Gastrocnemius medialis (tissue), 4 donors: ENCODE data around the gene BSCL2. TPM values are rescaled to one million over a fixed set of nuclear protein-coding genes. Genes with fewer than 3 reads are reported as not detected.
A peak's percentile ranks its signal among the peaks of the same experiment; 100 is the strongest.

ENCODE experiments used
- ATAC-seq, 2 donors: fragments of 150-250 bp; one replicate each; pipeline ENCODE4 v1.9.1; 2016
- DNase-seq, 2 donors: peaks; one replicate each; pipeline ENCODE4 v3.0.0-alpha.2; 2019
- H3K27ac ChIP-seq, 4 donors: fragments of 200-600 bp; sonication (generic); 1 replicate in 1 of 4; 2 replicates in 3 of 4; pipeline ENCODE4 v1.5.1; 2016 to 2018; ENCODE audit warnings: mild to moderate bottlenecking in 2 of 4, moderate library complexity in 1 of 4
- H3K27me3 ChIP-seq, 3 donors: fragments of 200-600 bp; sonication (generic) in 2 of 3; 1 replicate in 1 of 3; 2 replicates in 2 of 3; pipeline versions ENCODE4 v1.5.1 to v1.6.0; 2016 to 2019; ENCODE audit warnings: mild to moderate bottlenecking in 1 of 3, moderate library complexity in 1 of 3
- H3K36me3 ChIP-seq, 2 donors: fragments of 200-600 bp; sonication (generic) in 1 of 2; one replicate each; pipeline ENCODE4 v1.5.1; 2017 to 2018
- H3K4me1 ChIP-seq, 2 donors: fragments of 200-600 bp; sonication (generic) in 1 of 2; one replicate each; pipeline ENCODE4 v1.5.1; 2016 to 2017; ENCODE audit warnings: mild to moderate bottlenecking in 2 of 2
- H3K4me3 ChIP-seq, 4 donors: fragments of 200-600 bp; sonication (generic) in 3 of 4; 1 replicate in 1 of 4; 2 replicates in 3 of 4; pipeline ENCODE4 v1.5.1; 2016 to 2019; ENCODE audit warnings: mild to moderate bottlenecking in 2 of 4
- H3K9me3 ChIP-seq, 3 donors: fragments of 200-600 bp; sonication (generic) in 2 of 3; 1 replicate in 1 of 3; 2 replicates in 2 of 3; pipeline ENCODE4 v1.5.1; 2016 to 2019
- CTCF ChIP-seq, 5 experiments: fragments of 450-650 bp in 3 of 5; fragments of 200-600 bp in 2 of 5; sonication (generic) in 2 of 5; IDR thresholded peaks in 4 of 5; conservative IDR thresholded peaks in 1 of 5; 1 replicate in 4 of 5; 2 replicates in 1 of 5; pipeline ENCODE4 v1.5.1; 2016 to 2019; ENCODE audit warnings: antibody characterized with exemption in 5 of 5, mild to moderate bottlenecking in 3 of 5, moderate library complexity in 3 of 5
- POLR2A ChIP-seq, 2 donors: fragments of 450-650 bp; IDR thresholded peaks; one replicate each; pipeline ENCODE4 v1.6.1; 2017; ENCODE audit warnings: antibody characterized with exemption in 2 of 2, mild to moderate bottlenecking in 2 of 2, moderate library complexity in 2 of 2
- in situ Hi-C, 4 donors: fragments of 200-750 bp; cut with MboI; loops; one replicate each; pipeline versions ENCODE4 v1.15.0 to v1.8.0; 2017; ENCODE audit warnings: low sequenced_read_pairs in 4 of 4
- intact Hi-C: fragments of 100-400 bp; cut with DNase I; formaldehyde crosslinking; loops from one replicate; pipeline ENCODE4 v1.15.1; 2023; ENCODE audit warnings: low total_unique reads
- total RNA-seq, 4 donors: library from RNA; depleted of rRNA; stranded (reverse); fragments of >200 nt; gene quantifications; one replicate each; pipeline versions ENCODE4 v1.1.0 to v1.2.3, GENCODE V29; 2016

The BSCL2 gene
- total RNA-seq, 4 donors from 2014 or later: 33.4 to 114 (median 55.6) TPM

GRCh38 chr11:62719302-62719978 lies 12.2 kb upstream of the BSCL2 start:
- no peak for TF ChIP-seq CTCF (IDR thresholded peaks at IDR 0.05 in 4 of 5, conservative IDR thresholded peaks at IDR 0.05 in 1 of 5)
- no peak for TF ChIP-seq POLR2A (IDR thresholded peaks at IDR 0.05)
- in situ Hi-C loops (loop anchor here in 1 of 4 donors (25.0 kb wide), 1 partner anchor 107 kb away; the partner anchor contains the start of genes B3GAT3, EML3, MTA2 and ROM1), intact Hi-C loops (no loop called here)
- H3K36me3 ChIP-seq: peaks cover 8 to 96% of the 10 kb centered on the region in 2 donors
- H3K27me3 ChIP-seq: no peaks in the 10 kb centered on the region
- no peak for DNase-seq
- H3K4me1 ChIP-seq: peaks cover 11 to 15% of the 10 kb centered on the region in 2 donors
- no peak overlapping the region for H3K4me3 ChIP-seq
- H3K27ac ChIP-seq: peak overlapping the region in 1 of 4 donors; percentile 28
- no peaks in the 10 kb centered on the region for H3K9me3 ChIP-seq
- ATAC-seq: no peak

DNA sequence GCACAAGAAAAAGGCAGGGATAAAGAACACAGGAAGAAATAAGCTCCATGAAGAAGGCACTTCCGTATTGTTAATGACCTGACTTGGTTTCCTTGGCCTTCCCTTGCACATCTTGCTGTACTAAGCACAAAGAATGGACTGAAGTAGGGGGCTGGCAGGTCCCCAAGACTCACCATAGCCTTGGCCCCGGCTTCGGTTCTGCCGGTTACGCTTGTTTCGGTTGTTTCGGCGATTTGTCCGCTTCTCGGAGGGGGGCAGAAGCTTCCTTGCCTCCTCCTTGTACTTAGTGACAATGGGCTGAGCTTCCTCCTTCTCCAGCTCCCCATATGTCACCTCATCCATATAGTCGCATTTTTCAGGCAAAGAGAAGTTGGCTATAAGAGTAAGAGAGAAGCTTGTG lies 9.6 kb upstream of the BSCL2 start:
- Histone ChIP-seq H3K27ac (peak overlapping the region in 2 of 4 donors; percentile 4 to 41), H3K9me3 (no peaks in the 10 kb centered on the region), H3K4me3 (no peak overlapping the region), H3K27me3 (no peaks in the 10 kb centered on the region), H3K4me1 (peaks cover 0 to 15% of the 10 kb centered on the region in 2 donors), H3K36me3 (peaks cover 8 to 87% of the 10 kb centered on the region in 2 donors)
- DNase-seq (no peak), ATAC-seq (no peak)
- intact Hi-C loops: no loop called here
- in situ Hi-C loops: loop anchor here in 1 of 4 donors (25.0 kb wide), 1 partner anchor 105 kb away; the partner anchor contains the start of genes B3GAT3, EML3, MTA2 and ROM1
- TF ChIP-seq POLR2A (IDR thresholded peaks at IDR 0.05) (no peak), CTCF (IDR thresholded peaks at IDR 0.05 in 4 of 5, conservative IDR thresholded peaks at IDR 0.05 in 1 of 5) (no peak)

DNA sequence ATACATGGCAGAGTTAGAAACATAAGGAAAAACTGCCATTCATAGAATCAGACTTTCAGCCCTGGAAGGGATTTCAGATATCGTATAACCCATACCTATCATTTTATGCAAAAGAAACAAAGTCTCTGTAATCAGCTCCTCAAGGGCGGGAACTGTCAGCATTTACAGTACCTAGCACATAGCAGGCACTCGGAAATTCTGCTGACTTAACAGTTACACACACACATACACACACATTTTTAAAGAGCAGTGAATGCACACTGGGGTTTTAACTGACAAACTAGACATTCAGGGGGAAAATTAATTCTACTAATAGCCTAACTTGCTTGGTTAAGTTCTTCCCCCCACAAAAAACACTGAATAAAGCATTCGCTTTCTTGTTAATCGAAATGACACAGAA lies 9.0 kb upstream of the BSCL2 start:
- Histone ChIP-seq H3K36me3 (peaks cover 3 to 82% of the 10 kb centered on the region in 2 donors), H3K4me1 (peaks cover 0 to 15% of the 10 kb centered on the region in 2 donors), H3K27me3 (no peaks in the 10 kb centered on the region), H3K9me3 (no peaks in the 10 kb centered on the region), H3K4me3 (no peak overlapping the region), H3K27ac (peak overlapping the region in 2 of 4 donors; percentile 11 to 41)
- TF ChIP-seq CTCF (IDR thresholded peaks at IDR 0.05 in 4 of 5, conservative IDR thresholded peaks at IDR 0.05 in 1 of 5) (no peak), POLR2A (IDR thresholded peaks at IDR 0.05) (no peak)
- in situ Hi-C loops: loop anchor here in 1 of 4 donors (25.0 kb wide), 1 partner anchor 104 kb away; the partner anchor contains the start of genes B3GAT3, EML3, MTA2 and ROM1
- intact Hi-C loops: no loop called here
- DNase-seq: no peak
- no peak for ATAC-seq

GRCh38 chr11:62715150-62716130 lies 8.2 kb upstream of the BSCL2 start:
- intact Hi-C loops: no loop called here
- no peaks in the 10 kb centered on the region for H3K9me3 ChIP-seq
- in situ Hi-C loops: loop anchor here in 1 of 4 donors (25.0 kb wide), 1 partner anchor 103 kb away; the partner anchor contains the start of genes B3GAT3, EML3, MTA2 and ROM1
- no peak overlapping the region for H3K4me3 ChIP-seq
- no peaks in the 10 kb centered on the region for H3K27me3 ChIP-seq
- peaks cover 0 to 19% of the 10 kb centered on the region in 2 donors for H3K4me1 ChIP-seq
- ATAC-seq (no peak), DNase-seq (no peak)
- H3K27ac ChIP-seq: peak overlapping the region in 2 of 4 donors; percentile 11 to 41
- TF ChIP-seq POLR2A (IDR thresholded peaks at IDR 0.05) (no peak), CTCF (IDR thresholded peaks at IDR 0.05 in 4 of 5, conservative IDR thresholded peaks at IDR 0.05 in 1 of 5) (no peak)
- peaks cover 3 to 82% of the 10 kb centered on the region in 2 donors for H3K36me3 ChIP-seq
